ENCODE measurements around the gene CIAO2B.

Gene CIAO2B

DNA sequence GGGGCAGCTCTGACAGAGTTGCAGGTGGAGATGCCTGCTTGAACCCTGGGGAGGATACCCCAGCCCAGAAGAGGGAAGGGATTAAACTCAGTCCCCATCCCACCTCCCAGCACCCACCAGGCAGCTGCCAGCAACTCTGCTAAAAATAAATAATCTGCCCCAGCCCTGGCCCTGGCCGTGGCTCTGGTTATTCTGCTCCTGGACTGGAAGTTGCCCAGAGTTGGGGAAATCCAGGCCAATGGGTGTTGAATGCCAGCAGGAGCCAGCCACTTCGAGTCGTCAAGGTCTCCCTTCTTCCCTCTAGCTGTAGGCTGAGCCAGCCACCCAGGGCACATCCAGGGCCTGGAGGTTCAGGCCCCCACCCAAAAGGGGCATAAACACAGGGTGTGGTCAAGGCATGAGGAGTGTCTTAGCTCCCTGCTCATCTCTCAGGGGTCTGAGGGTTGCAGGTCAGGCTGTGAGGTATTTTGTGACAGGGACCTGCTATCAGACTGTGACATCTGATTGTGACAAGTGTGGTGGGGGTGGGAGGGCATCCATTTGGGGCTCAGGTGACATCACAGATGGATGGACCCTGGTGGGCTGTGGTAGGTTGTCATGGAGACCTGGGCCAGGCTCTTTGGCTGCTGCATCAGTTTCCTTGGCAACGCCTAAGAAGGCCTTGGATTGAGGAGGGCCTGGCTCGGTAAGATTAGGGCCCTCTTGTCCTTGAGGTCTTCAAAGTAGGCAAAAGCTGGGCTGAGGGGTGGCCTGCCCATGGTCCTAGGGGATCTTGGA, 7.8 kb downstream of the CIAO2B start:
- TF ChIP-seq GATA1 (IDR thresholded peaks at IDR 0.05; ENCODE audit: low read depth, low read length) (no peak), POLR2A (IDR thresholded peaks at IDR 0.05; ENCODE audit: low read length) (no peak)
- peak; percentile 39 to 53 for DNase-seq

DNA sequence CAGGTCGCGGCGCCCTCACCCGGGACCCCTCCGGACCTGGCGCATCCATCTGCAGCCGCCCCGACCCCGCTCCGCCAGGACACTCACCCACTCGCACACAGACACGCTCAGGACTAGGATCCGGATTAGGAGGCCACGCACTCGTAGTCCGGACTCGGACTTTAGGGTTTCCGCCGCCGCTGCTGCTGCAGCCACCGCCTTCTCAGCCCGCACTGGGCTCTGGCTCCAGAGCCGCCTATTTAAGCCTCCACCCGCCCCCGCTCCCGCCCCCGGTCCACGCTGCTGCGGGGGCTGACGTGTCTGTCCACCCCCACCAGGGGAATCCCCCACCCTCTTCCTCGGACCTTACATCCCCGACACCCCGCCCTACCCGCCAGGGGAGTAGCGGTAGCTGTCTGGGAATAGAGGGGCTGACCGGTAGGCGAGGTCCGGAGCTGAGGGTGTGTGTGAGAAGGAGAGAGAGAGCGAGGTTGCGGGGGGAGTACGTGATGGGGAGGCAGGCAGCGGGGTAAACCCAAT, 8.8 kb downstream of the CIAO2B start, which contains the start of gene RRAD:
Gene RRAD (minus strand): TSS at position 214 of the 519 bp plus-strand sequence. CDS start 356 bp downstream, outside the sequence.
- peak in 1 of 2 experiments; percentile 61 for DNase-seq
- TF ChIP-seq POLR2A (IDR thresholded peaks at IDR 0.05; ENCODE audit: low read length) (peak; percentile 33), GATA1 (IDR thresholded peaks at IDR 0.05; ENCODE audit: low read depth, low read length) (no peak)

DNA sequence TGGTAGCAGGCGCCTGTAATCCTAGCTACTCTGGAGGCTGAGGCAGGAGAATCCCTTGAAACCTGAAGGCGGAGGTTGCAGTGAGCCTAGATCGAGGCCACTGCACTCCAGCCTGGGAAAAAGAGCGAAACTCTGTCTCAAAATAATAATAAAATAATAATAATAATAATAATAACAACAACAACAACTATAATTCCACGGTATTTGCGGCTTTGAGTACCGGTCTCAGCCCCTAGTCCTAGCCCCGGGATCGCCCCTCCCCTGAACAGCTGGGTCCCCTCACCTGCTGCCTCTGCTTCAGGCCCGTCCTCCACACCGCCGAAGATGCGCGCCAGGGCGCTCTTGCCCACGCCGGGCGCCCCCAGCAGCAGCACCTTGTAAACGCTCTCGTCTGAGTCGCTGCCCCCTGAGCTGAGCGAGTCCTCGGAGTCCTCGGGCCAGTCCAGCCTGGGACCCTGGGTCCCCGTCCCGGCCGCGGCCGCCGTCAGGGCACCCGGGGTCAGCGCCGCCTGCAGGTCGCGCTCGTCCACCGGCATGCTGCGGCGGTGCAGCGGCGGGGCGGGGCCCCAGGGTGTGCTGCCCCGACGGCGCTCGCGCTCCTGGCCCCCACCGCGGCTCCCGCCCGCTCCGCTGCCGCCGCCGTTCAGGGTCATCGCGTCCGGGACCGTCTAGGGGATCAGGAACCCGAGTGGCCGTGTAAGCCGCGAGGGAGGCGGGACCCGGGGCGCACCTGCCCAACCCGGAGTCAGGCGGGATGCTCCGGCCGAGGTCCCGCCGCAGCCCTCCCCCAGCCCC, 9.5 kb downstream of the CIAO2B start:
- TF ChIP-seq GATA1 (IDR thresholded peaks at IDR 0.05; ENCODE audit: low read depth, low read length): no peak
- no peak for TF ChIP-seq POLR2A (IDR thresholded peaks at IDR 0.05; ENCODE audit: low read length)
- DNase-seq: peak; percentile 61 to 80

DNA sequence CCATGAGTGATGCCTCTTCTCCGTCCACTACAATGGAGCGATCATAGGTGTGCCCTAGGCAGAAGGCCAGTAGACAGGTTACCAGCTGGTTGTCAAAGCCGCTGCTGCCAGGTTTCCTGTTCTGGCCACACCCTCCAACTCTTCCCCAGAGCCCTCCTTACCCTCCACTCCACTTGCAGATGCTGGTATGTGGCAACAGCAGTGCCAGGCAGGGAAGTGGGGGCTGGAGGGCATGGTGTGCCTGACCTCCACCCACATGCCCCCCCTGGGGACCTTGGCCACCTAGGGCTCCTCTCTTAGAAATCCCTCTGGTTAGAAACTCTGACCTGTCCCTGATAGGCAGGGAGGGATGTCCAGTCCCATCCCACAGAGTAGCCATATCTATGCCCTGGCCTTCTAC, 10.3 kb downstream of the CIAO2B start:
- DNase-seq: no peak

DNA sequence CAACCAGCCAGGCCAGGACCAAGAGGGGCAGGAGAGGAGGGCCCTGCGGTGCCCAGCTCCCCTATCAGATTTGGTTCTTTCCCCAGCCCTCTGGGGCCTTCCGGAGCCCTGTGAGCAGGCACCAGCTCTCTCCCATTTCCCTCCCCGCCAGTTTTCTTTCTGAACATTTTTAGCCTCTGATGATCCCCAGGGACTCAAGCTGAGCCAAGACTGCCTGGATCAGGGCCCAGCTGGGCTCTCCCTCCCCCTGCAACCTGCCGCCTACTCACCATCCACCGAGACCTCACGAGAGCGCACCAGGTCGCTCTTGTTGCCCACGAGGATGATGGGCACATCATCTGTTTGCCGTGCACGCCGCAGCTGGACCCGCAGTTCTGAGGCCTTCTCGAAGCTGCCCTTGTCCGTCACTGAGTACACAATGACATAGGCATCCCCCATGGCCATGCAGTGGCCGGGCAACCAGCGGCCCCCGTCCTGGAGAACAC, 10.9 kb downstream of the CIAO2B start:
- DNase-seq: no peak
- no peak for TF ChIP-seq POLR2A (IDR thresholded peaks at IDR 0.05; ENCODE audit: low read length)
- TF ChIP-seq GATA1 (IDR thresholded peaks at IDR 0.05; ENCODE audit: low read depth, low read length): no peak

More for the DNA sequence above, 10.3 kb downstream of the CIAO2B start:
- TF ChIP-seq POLR2A (IDR thresholded peaks at IDR 0.05; ENCODE audit: low read length) (no peak), GATA1 (IDR thresholded peaks at IDR 0.05; ENCODE audit: low read depth, low read length) (no peak)

DNA sequence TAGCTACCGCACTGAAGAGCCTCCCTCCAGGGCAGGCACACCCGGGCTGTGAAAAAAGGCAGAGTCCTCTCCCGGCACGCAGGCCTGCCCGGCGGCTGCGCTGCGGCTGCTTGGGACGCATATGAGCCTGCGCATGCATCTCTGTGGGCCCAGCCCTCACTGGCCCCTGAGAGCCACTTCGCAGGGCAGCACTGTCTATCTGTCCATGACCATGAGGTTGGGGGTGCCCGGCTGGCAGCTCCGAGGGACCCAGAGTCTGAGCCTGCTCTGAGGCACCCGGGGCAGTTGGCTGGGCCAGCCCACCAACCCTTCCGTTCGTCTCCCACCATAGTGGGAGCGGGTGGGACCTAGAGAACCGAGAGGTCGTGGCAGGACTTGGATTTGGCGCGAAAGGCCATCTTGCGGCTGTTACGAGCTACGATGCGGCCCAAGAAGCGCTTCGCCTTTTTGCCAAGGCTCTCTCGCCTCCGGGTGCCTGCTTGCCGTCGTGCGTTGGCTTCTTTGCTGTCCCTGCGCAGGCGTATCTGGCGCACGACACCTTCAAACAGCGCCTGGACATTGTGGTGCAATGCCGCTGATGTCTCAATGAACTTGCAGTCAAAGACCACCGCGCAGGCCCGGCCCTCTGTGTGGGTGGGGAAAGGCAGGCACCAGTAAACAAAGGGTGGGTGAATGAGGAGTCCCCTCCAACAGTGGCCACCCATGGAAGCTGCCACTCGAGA, 12.3 kb downstream of the CIAO2B start:
- TF ChIP-seq GATA1 (IDR thresholded peaks at IDR 0.05; ENCODE audit: low read depth, low read length): no peak
- TF ChIP-seq POLR2A (IDR thresholded peaks at IDR 0.05; ENCODE audit: low read length): no peak
- no peak for DNase-seq

DNA sequence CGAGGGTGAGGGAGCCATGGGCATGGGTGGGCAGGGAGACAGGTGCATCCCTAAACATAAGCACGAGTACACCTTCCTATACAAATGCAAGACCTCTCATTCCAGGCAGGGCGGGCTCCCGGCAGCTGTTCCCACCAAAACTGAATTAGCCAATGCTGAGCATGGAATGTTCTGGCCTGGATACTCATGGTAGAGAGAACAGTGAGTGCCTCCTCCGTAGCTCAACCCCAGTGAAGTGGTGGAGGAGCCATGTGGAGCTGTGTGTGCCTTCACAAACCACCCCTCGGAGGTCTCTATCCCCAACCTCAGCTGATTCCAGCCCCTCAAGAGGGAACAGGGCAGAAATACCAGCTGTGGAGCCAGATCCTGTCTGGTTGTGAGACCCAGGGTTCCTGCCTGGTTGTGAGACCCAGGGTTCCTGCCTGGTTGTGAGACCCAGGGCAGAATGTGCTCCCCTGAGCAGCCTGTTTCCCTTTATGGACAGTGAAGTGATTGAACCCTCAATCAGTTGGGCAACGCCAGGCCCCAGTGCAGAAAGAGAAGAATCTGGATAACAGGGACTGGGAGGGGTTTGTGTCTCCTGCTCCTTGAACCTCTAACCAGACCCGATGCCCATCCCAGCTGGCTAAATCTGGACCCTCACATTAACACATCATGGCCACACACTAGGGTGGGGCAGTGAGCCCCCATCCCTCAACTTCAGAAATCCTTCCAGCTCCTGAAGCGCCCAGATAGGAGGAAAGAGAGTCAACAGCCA, 13.1 kb downstream of the CIAO2B start:
- DNase-seq: no peak
- no peak for TF ChIP-seq GATA1 (IDR thresholded peaks at IDR 0.05; ENCODE audit: low read depth, low read length)
- no peak for TF ChIP-seq POLR2A (IDR thresholded peaks at IDR 0.05; ENCODE audit: low read length)

DNA sequence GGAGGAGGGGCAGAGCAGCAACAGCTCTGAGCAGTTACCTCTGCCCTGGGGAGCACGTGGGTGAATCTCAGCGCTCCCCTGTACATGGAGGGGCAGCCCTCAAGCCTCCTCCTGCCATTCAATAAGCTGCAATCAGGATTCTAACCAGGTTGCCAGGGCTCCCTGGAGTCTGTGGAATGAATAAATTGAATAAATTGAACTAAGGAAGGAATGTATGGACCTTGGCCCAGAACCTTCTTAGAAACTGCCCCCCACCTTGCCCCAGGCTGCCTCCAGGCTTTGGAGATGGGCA, 14.0 kb downstream of the CIAO2B start:
- TF ChIP-seq GATA1 (IDR thresholded peaks at IDR 0.05; ENCODE audit: low read depth, low read length) (no peak), POLR2A (IDR thresholded peaks at IDR 0.05; ENCODE audit: low read length) (no peak)
- DNase-seq: no peak

DNA sequence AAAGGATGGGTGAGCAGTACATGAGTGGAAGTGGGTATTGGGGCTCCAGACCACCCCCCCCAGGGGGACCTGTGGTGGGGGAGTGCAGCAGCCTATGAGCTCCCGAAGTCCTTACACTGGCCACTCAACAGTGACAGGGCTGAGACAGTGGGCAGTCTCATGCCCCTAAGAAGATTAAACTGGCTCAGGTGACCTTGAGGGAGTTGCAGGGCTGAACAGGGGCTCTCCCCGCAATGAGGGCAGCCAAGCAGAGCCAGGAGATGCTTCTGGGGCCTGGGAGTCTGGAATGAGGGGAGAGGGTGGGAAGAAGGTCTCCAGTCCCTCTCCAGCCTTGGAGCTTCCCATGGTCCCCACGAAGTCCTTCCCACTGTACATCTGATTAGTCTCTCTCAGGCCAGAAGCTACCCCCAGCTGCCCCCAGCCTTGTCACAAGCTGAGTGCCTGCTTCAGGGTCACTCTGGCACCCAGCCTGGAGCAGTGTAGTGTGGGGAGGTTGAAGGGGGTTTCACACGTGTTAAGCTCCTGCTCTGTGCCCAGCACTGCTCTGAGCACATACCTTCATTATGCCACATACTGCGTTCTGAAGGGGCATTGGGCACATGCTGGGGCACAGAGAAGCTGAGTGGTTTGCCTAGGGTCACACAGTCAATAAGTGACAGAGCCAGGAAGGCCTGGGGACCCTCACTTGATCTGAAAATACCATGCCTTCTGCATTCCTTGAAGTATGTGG, 14.5 kb downstream of the CIAO2B start:
- DNase-seq: no peak
- TF ChIP-seq GATA1 (IDR thresholded peaks at IDR 0.05; ENCODE audit: low read depth, low read length): no peak

DNA sequence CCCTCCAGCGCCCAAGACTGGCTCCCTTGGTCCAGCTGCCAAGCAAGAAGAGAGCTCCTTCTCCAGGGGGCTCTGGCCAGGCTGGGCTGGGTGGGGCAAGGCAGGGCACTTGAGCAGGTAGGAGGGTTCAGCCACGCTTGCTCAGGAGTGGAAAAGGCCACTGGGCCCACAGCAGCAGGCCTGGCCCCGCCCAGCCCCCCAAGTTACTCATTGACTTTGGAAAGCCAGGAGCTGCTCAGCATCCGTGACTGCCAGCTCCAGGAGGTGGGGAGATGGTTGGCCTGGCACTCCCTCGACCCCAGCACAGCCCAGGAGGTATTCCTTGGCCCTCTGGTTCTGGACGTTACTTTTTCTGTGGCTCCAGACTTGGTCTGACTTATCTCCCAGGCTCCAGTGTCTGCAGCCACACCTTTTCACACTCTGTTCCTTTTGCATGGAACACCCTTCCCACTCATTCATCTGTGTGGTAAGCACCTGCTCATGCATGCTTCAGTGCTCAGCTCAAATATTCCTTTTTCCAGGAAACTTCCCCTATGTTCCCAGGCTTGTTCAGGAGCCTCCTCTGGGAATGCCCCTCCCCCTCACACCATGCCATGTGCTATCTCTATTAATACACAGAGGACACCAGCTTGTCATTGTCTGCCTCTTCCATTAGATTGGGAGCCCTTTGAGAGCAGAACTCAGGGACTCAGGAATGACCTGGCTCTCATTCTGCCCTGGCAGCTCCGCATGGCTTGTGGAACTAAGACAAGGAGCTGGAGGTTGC, 15.2 kb downstream of the CIAO2B start, which contains the start of gene CDH16:
Gene CDH16 (minus strand): TSS at position 83 of the 766 bp plus-strand sequence. CDS start 820 bp downstream, outside the sequence.
- no peak for DNase-seq
- TF ChIP-seq POLR2A (IDR thresholded peaks at IDR 0.05; ENCODE audit: low read length): no peak
- TF ChIP-seq GATA1 (IDR thresholded peaks at IDR 0.05; ENCODE audit: low read depth, low read length): no peak

DNA sequence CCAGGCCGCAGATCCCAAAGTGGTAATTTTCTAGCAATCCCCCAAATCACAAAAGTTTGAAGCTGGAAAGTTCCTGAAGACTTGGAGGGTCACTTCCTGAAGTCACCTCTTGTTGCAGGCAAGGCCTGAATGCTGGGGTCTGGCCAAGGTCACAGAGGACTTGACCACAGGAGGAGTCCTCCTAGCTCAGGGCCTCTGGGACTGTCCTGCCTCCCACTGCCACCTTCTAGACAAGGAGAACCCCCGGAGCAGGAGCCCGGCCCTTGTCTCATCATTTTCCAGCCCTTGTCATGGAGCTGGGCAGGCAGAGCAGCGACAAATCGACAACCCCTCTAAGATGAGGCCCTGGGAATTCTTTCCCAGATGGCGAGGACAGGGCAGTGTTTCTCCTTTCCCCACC, 15.8 kb downstream of the CIAO2B start:
- DNase-seq: no peak
- TF ChIP-seq GATA1 (IDR thresholded peaks at IDR 0.05; ENCODE audit: low read depth, low read length) (no peak), POLR2A (IDR thresholded peaks at IDR 0.05; ENCODE audit: low read length) (no peak)

DNA sequence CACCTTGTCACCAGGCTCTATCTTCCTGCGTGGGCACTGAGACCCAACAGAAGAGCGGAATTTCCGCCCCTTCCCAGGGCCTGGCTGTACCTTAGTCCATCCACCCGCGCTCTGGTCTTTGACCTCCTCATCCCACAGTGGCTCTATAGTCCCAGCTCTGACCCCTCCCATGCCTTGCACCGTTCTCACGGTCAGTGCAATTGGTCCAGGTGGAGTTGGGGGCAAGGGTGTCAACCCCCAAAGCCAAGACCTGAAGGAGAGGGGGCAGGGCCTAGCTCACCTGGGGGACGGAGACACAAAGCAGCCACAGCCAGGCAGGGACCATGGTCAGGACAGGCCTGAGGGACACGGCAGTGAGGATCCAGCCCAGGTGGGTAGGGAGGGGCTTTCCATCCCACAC, 16.5 kb downstream of the CIAO2B start:
- TF ChIP-seq POLR2A (IDR thresholded peaks at IDR 0.05; ENCODE audit: low read length) (no peak), GATA1 (IDR thresholded peaks at IDR 0.05; ENCODE audit: low read depth, low read length) (no peak)
- DNase-seq: no peak
